ENCODE results near the gene MYO7B.

MYO7B gene

GRCh38 chr2:127664895-127665225, 129.4 kb downstream of the MYO7B start:
- H3K9ac ChIP-seq (ENCODE audit: low read depth, low read length, poor library complexity), result no peak overlapping the region
- no peak overlapping the region for H3K4me3 ChIP-seq (ENCODE audit: low read length in 2 of 2)
- no peak overlapping the region for H3K14ac ChIP-seq (ENCODE audit: low read length)
- no CpG with 5 or more reads among the region's 6 CpGs for WGBS, 2 donors (ENCODE audit: extremely low coverage in 2 of 2, insufficient read length in 2 of 2, insufficient replicate concordance in 1 of 2)
- H3K36me3 ChIP-seq (replicated peaks in 1 of 2; ENCODE audit: control insufficient read depth in 2 of 2, insufficient read depth in 2 of 2, low read length in 2 of 2), result no peaks in the 10 kb centered on the region
- no peak overlapping the region for H2BK12ac ChIP-seq (ENCODE audit: low read length)
- H3K4ac ChIP-seq (ENCODE audit: low read length), result no peak overlapping the region
- H3K23ac ChIP-seq (ENCODE audit: low read depth, low read length, poor library complexity), result no peak overlapping the region
- no peaks in the 10 kb centered on the region for H3K79me1 ChIP-seq (ENCODE audit: low read depth, low read length)
- no peak overlapping the region for H4K8ac ChIP-seq (ENCODE audit: low read depth, low read length)
- H2AFZ ChIP-seq (ENCODE audit: low read length), result no peak overlapping the region
- no peak overlapping the region for H3K18ac ChIP-seq (ENCODE audit: low read length)
- peak overlapping the region; percentile 0 for H2AK5ac ChIP-seq (ENCODE audit: low read depth, low read length)
- no peak for DNase-seq (ENCODE audit: low spot score)
- peaks cover 0 to 3% of the 10 kb centered on the region in 2 donors for H3K9me3 ChIP-seq (replicated peaks in 1 of 2; ENCODE audit: control insufficient read depth in 2 of 2, insufficient read depth in 1 of 2, low read depth in 1 of 2, low read length in 2 of 2)
- no peak overlapping the region for H2BK5ac ChIP-seq (ENCODE audit: low read length)
- peaks cover 0 to 68% (median 31%) of the 10 kb centered on the region in 3 experiments for H3K27me3 ChIP-seq (ENCODE audit: control insufficient read depth in 3 of 3, insufficient read depth in 3 of 3, low read depth in 1 of 3, low read length in 3 of 3)
- H3K27ac ChIP-seq (replicated peaks; ENCODE audit: low read length), result no peak overlapping the region
- H2BK120ac ChIP-seq (ENCODE audit: low read depth, low read length), result no peak overlapping the region
- H2BK15ac ChIP-seq (ENCODE audit: low read length), result no peak overlapping the region
- no peak overlapping the region for H3K4me2 ChIP-seq (ENCODE audit: insufficient read depth, low read length, poor library complexity, severe bottlenecking)
- H4K91ac ChIP-seq (ENCODE audit: low read depth, low read length, poor library complexity), result no peak overlapping the region
- peaks cover 13 to 16% of the 10 kb centered on the region in 2 donors for H3K4me1 ChIP-seq (ENCODE audit: control insufficient read depth in 2 of 2, insufficient read depth in 1 of 2, low read depth in 1 of 2, low read length in 2 of 2)

DNA sequence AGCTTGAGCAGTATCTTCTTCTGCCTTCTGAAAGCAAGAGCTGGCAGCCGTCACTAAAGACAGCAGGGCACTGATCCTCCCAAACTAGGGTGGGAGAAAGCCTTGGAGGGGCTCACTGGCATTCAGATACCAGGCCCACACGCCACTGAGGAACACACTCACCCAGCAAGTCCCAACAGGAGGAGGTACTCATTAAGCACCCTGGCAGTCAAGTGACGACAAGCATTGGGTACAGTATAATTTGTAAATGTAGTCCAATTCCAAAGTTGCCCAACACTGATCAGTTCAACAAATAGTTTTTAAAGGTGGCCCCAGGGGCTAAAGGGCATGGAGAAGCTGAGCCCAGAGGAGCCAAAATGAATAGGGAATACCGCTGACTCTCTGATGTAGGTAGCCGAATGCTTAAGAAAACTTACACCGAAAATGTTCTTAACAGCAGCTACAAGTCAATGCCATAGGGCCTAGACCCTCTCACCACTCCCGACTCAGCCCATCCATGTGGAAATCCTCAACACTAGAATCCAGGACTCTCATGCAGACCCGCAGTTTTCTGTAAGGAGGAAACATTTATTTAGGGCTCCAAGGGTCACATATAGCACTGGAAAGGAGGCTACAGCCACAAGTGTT, 129.9 kb downstream of the MYO7B start:
- H2BK15ac ChIP-seq (ENCODE audit: low read length), result no peak overlapping the region
- H3K23ac ChIP-seq (ENCODE audit: low read depth, low read length, poor library complexity), result no peak overlapping the region
- H3K27me3 ChIP-seq (ENCODE audit: control insufficient read depth in 3 of 3, insufficient read depth in 3 of 3, low read depth in 1 of 3, low read length in 3 of 3), result peaks cover 0 to 64% (median 31%) of the 10 kb centered on the region in 3 experiments
- H3K4ac ChIP-seq (ENCODE audit: low read length), result no peak overlapping the region
- H2BK12ac ChIP-seq (ENCODE audit: low read length), result no peak overlapping the region
- no peak overlapping the region for H3K9ac ChIP-seq (ENCODE audit: low read depth, low read length, poor library complexity)
- H3K4me1 ChIP-seq (ENCODE audit: control insufficient read depth in 2 of 2, insufficient read depth in 1 of 2, low read depth in 1 of 2, low read length in 2 of 2), result peaks cover 13 to 16% of the 10 kb centered on the region in 2 donors
- no peak overlapping the region for H2AK5ac ChIP-seq (ENCODE audit: low read depth, low read length)
- no peak overlapping the region for H2BK5ac ChIP-seq (ENCODE audit: low read length)
- H2BK120ac ChIP-seq (ENCODE audit: low read depth, low read length), result no peak overlapping the region
- no peak overlapping the region for H2AFZ ChIP-seq (ENCODE audit: low read length)
- no peak overlapping the region for H3K4me2 ChIP-seq (ENCODE audit: insufficient read depth, low read length, poor library complexity, severe bottlenecking)
- no peak overlapping the region for H3K27ac ChIP-seq (replicated peaks; ENCODE audit: low read length)
- H3K4me3 ChIP-seq (ENCODE audit: low read length in 2 of 2), result no peak overlapping the region
- no peak overlapping the region for H4K8ac ChIP-seq (ENCODE audit: low read depth, low read length)
- H4K91ac ChIP-seq (ENCODE audit: low read depth, low read length, poor library complexity), result no peak overlapping the region
- H3K14ac ChIP-seq (ENCODE audit: low read length), result no peak overlapping the region
- H3K18ac ChIP-seq (ENCODE audit: low read length), result no peak overlapping the region
- peaks cover 0 to 3% of the 10 kb centered on the region in 2 donors for H3K9me3 ChIP-seq (replicated peaks in 1 of 2; ENCODE audit: control insufficient read depth in 2 of 2, insufficient read depth in 1 of 2, low read depth in 1 of 2, low read length in 2 of 2)
- WGBS, 2 donors (ENCODE audit: extremely low coverage in 2 of 2, insufficient read length in 2 of 2, insufficient replicate concordance in 1 of 2), result no CpG with 5 or more reads among the region's 8 CpGs
- DNase-seq (ENCODE audit: low spot score), result no peak
- no peaks in the 10 kb centered on the region for H3K79me1 ChIP-seq (ENCODE audit: low read depth, low read length)
- no peaks in the 10 kb centered on the region for H3K36me3 ChIP-seq (replicated peaks in 1 of 2; ENCODE audit: control insufficient read depth in 2 of 2, insufficient read depth in 2 of 2, low read length in 2 of 2)

DNA sequence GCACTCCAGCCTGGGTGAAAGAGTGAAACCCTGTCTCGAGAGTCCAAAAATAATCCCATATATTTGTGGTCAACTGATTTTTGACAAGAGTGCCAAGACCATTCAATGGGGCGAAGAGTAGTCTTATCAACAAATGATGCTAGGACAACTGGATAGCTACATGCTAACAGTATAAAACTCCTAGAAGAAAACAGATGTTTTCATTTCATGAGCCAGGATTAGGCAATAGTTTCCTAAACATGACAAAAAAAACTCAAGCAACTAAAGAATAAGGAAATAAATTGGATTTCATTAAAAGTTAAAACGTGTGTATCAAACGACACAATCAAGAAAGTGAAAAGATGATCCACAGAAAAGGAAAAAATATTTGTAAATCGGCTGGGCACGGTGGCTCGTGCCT, 133.6 kb downstream of the MYO7B start:
- no peak overlapping the region for H3K9ac ChIP-seq (ENCODE audit: low read depth, low read length, poor library complexity)
- H3K27me3 ChIP-seq (ENCODE audit: control insufficient read depth in 3 of 3, insufficient read depth in 3 of 3, low read depth in 1 of 3, low read length in 3 of 3), result peaks cover under 1 to 72% (median 36%) of the 10 kb centered on the region in 3 experiments
- no peak overlapping the region for H3K4ac ChIP-seq (ENCODE audit: low read length)
- no peak overlapping the region for H2BK120ac ChIP-seq (ENCODE audit: low read depth, low read length)
- H2BK15ac ChIP-seq (ENCODE audit: low read length), result no peak overlapping the region
- H2AFZ ChIP-seq (ENCODE audit: low read length), result no peak overlapping the region
- H3K18ac ChIP-seq (ENCODE audit: low read length), result no peak overlapping the region
- H4K8ac ChIP-seq (ENCODE audit: low read depth, low read length), result no peak overlapping the region
- H3K14ac ChIP-seq (ENCODE audit: low read length), result no peak overlapping the region
- WGBS, 2 donors (ENCODE audit: extremely low coverage in 2 of 2, insufficient read length in 2 of 2, insufficient replicate concordance in 1 of 2), result no CpG with 5 or more reads among the region's 7 CpGs
- H3K9me3 ChIP-seq (replicated peaks in 1 of 2; ENCODE audit: control insufficient read depth in 2 of 2, insufficient read depth in 1 of 2, low read depth in 1 of 2, low read length in 2 of 2), result peaks cover 0 to 3% of the 10 kb centered on the region in 2 donors
- H3K79me1 ChIP-seq (ENCODE audit: low read depth, low read length), result no peaks in the 10 kb centered on the region
- peaks cover 0 to 3% of the 10 kb centered on the region in 2 donors for H3K4me1 ChIP-seq (ENCODE audit: control insufficient read depth in 2 of 2, insufficient read depth in 1 of 2, low read depth in 1 of 2, low read length in 2 of 2)
- no peaks in the 10 kb centered on the region for H3K36me3 ChIP-seq (replicated peaks in 1 of 2; ENCODE audit: control insufficient read depth in 2 of 2, insufficient read depth in 2 of 2, low read length in 2 of 2)
- H3K23ac ChIP-seq (ENCODE audit: low read depth, low read length, poor library complexity), result no peak overlapping the region
- no peak overlapping the region for H4K91ac ChIP-seq (ENCODE audit: low read depth, low read length, poor library complexity)
- no peak for DNase-seq (ENCODE audit: low spot score)
- no peak overlapping the region for H3K27ac ChIP-seq (replicated peaks; ENCODE audit: low read length)
- no peak overlapping the region for H3K4me2 ChIP-seq (ENCODE audit: insufficient read depth, low read length, poor library complexity, severe bottlenecking)
- no peak overlapping the region for H3K4me3 ChIP-seq (ENCODE audit: low read length in 2 of 2)
- no peak overlapping the region for H2BK12ac ChIP-seq (ENCODE audit: low read length)
- no peak overlapping the region for H2AK5ac ChIP-seq (ENCODE audit: low read depth, low read length)
- no peak overlapping the region for H2BK5ac ChIP-seq (ENCODE audit: low read length)

DNA sequence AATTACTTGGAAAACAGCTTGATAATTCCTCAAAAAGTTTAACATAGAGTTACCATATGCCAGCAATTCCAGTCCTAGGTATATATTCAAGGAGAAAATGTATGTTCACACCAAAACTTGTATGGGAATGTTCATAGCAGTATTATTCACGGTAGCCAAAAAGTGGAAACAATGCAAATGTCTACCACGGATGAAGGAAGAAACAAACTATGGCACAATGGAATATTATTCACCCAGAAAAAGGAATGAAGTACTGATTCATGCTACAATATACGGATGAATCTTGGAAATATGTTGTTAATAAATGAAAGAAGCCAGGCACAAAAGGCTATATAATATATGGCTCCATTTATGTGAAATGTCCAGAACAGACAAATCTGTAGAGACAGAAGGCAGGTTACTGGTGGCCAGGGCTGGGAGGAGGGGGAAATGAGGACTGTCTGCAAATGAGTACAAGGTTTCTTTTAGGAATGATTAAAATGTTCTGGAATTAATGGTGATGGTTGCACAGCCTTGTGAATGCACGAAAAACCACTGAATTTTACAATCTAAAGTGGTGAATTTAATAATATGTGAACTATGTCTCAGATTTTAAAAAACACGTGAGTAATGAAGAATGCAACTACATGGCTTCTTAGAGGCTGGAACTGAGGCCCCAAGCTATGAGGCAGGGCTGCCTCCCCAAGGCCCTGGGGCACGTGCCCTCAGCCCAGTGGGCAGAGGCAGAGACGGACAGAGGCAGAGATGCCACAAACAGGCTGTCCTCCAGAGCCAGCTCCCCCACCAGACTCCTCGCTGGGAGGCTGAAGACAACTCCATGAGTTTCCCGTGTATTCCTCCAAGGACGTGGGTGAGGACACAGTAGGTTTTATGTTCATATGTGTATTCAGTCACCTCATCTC, 134.8 kb downstream of the MYO7B start:
- DNase-seq (ENCODE audit: low spot score), result no peak
- Histone ChIP-seq H3K27me3 (ENCODE audit: control insufficient read depth in 3 of 3, insufficient read depth in 3 of 3, low read depth in 1 of 3, low read length in 3 of 3) (peaks cover 9 to 68% (median 32%) of the 10 kb centered on the region in 3 experiments), H3K79me1 (ENCODE audit: low read depth, low read length) (no peaks in the 10 kb centered on the region), H2BK12ac (ENCODE audit: low read length) (no peak overlapping the region), H2AK5ac (ENCODE audit: low read depth, low read length) (no peak overlapping the region), H3K18ac (ENCODE audit: low read length) (no peak overlapping the region), H4K91ac (ENCODE audit: low read depth, low read length, poor library complexity) (no peak overlapping the region), H3K23ac (ENCODE audit: low read depth, low read length, poor library complexity) (no peak overlapping the region), H3K36me3 (replicated peaks in 1 of 2; ENCODE audit: control insufficient read depth in 2 of 2, insufficient read depth in 2 of 2, low read length in 2 of 2) (no peaks in the 10 kb centered on the region), H2AFZ (ENCODE audit: low read length) (no peak overlapping the region), H3K4me3 (ENCODE audit: low read length in 2 of 2) (no peak overlapping the region), H3K4me1 (ENCODE audit: control insufficient read depth in 2 of 2, insufficient read depth in 1 of 2, low read depth in 1 of 2, low read length in 2 of 2) (no peaks in the 10 kb centered on the region), H2BK15ac (ENCODE audit: low read length) (no peak overlapping the region), H4K8ac (ENCODE audit: low read depth, low read length) (no peak overlapping the region), H3K4me2 (ENCODE audit: insufficient read depth, low read length, poor library complexity, severe bottlenecking) (no peak overlapping the region), H2BK120ac (ENCODE audit: low read depth, low read length) (no peak overlapping the region), H3K9me3 (replicated peaks in 1 of 2; ENCODE audit: control insufficient read depth in 2 of 2, insufficient read depth in 1 of 2, low read depth in 1 of 2, low read length in 2 of 2) (peaks cover 0 to under 1% of the 10 kb centered on the region in 2 donors), H3K9ac (ENCODE audit: low read depth, low read length, poor library complexity) (no peak overlapping the region), H3K14ac (ENCODE audit: low read length) (no peak overlapping the region), H2BK5ac (ENCODE audit: low read length) (no peak overlapping the region), H3K4ac (ENCODE audit: low read length) (no peak overlapping the region), H3K27ac (replicated peaks; ENCODE audit: low read length) (no peak overlapping the region)
- WGBS, 2 donors (ENCODE audit: extremely low coverage in 2 of 2, insufficient read length in 2 of 2, insufficient replicate concordance in 1 of 2), result no CpG with 5 or more reads among the region's 10 CpGs
